Ishikawa (cell line): ENCODE data around the gene F3.

Experiments
- CREB1 ChIP-seq: IDR thresholded peaks from 2 replicates; pipeline ENCODE4 v1.6.1; 2012; ENCODE audit warnings: low read depth
- EP300 ChIP-seq: IDR thresholded peaks from 2 replicates; pipeline ENCODE4 v1.6.1; 2012; ENCODE audit warnings: borderline replicate concordance
- RAD21 ChIP-seq: IDR thresholded peaks from 2 replicates; pipeline ENCODE4 v1.6.1; 2012; ENCODE audit warnings: low read depth
- TAF1 ChIP-seq: IDR thresholded peaks from 2 replicates; pipeline ENCODE4 v1.6.1; 2012; ENCODE audit warnings: low read depth, mild to moderate bottlenecking
- TCF12 ChIP-seq: IDR thresholded peaks from 2 replicates; pipeline ENCODE4 v1.6.1; 2012; ENCODE audit warnings: low read depth
- YY1 ChIP-seq: IDR thresholded peaks from 2 replicates; pipeline ENCODE4 v1.6.1; 2012; ENCODE audit warnings: low read depth
- TF ChIP-seq, protein P1 (sequence below): IDR thresholded peaks from 2 replicates; pipeline ENCODE4 v1.6.1; 2012

DNA sequence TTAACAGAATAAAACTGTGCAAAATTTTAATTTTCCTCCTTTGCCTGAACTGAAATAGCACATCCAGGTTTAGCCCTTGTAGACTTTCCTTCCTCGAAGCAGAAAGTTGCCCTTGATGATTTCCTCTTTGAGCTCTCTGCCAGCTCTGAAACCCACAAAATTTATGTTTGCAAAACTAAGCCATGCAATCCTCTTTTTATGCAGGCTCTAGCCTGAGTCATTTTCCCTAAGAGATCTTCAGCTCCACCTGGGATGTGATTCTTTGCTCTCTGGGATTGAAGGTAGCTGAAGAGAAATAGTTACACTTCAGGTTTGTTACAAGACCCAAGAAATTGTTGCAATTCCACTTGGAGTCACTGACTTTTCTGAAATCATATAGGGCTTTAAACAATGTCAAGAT lies 1.4 kb upstream of the F3 start:
- TF ChIP-seq TAF1 (no peak), RAD21 (no peak), CREB1 (no peak), TCF12 (no peak), EP300 (no peak), YY1 (no peak)
- TF ChIP-seq, protein P1, sequence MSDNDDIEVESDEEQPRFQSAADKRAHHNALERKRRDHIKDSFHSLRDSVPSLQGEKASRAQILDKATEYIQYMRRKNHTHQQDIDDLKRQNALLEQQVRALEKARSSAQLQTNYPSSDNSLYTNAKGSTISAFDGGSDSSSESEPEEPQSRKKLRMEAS, result no peak
